HG02885 (cell line): ENCODE results near the gene LRMDA.
"Not testable (repeated sequence)": the region's sequence is repeated elsewhere in the genome, so short reads cannot be mapped to it uniquely, and the experiment has no call there.

Source experiments
- ATAC-seq: cut with Tn5 transposase; IDR thresholded peaks from one replicate; pipeline ENCODE4 v1.9.1; 2021; ENCODE audit warnings: mild to moderate bottlenecking; ENCODE audit not compliant: unreplicated experiment, poor library complexity

The LRMDA gene

GRCh38 chr10:76114581-76115001 lies 683.2 kb downstream of the LRMDA start:
- ATAC-seq, result no peak

GRCh38 chr10:76115131-76115470 lies 683.7 kb downstream of the LRMDA start:
- ATAC-seq, result no peak

- no peak for ATAC-seq
These were observed 684.2 kb downstream of the LRMDA start for GRCh38 chr10:76115471-76116155.

DNA sequence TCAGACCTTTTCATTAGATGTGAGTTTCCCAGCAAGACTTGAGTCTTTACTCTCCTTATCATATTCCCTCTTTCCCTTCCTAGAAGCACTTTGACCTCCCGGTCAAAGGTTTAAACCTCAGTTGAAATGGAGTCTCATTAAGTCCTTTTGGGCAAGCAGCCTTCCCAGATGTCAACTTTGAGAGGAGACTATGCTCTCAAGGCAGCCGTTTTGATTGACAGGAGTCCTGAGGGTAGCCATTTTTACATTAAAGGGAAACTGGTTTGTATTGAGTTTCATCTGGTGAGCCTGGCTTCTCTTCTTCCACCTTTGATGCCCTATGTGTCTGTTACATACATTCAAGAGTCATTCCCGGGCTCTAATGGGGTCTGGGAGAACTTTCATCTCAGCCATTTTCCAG lies 685.1 kb downstream of the LRMDA start:
- no peak for ATAC-seq

GRCh38 chr10:76117949-76118348 lies 686.5 kb downstream of the LRMDA start:
- no peak for ATAC-seq

- ATAC-seq, result no peak
These were observed 687.6 kb downstream of the LRMDA start for GRCh38 chr10:76119036-76119435.

GRCh38 chr10:76119515-76119914 lies 688.1 kb downstream of the LRMDA start:
- no peak for ATAC-seq

- ATAC-seq, result no peak
These were observed 690.6 kb downstream of the LRMDA start for GRCh38 chr10:76122056-76122455.

DNA sequence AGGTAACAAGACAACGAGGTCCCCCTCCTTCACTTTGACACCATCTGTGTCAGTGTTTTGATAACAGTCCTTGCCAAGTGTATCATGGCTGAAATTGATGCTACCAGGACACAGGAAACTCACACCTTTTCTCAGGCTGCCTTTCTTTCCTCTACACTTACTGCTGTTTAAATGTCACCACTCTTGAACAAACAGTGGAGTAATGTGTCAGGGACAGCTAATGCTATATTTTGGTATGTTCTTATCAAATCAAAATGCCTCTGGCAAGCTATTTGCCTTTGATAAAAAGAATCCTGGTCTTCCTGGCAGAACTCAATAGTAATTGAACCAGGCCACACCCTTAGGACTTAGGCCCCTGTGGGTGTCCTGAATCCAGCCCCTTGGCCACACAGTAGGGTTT lies 692.9 kb downstream of the LRMDA start:
- ATAC-seq, result no peak

GRCh38 chr10:76125900-76126299 lies 694.5 kb downstream of the LRMDA start:
- no peak for ATAC-seq

DNA sequence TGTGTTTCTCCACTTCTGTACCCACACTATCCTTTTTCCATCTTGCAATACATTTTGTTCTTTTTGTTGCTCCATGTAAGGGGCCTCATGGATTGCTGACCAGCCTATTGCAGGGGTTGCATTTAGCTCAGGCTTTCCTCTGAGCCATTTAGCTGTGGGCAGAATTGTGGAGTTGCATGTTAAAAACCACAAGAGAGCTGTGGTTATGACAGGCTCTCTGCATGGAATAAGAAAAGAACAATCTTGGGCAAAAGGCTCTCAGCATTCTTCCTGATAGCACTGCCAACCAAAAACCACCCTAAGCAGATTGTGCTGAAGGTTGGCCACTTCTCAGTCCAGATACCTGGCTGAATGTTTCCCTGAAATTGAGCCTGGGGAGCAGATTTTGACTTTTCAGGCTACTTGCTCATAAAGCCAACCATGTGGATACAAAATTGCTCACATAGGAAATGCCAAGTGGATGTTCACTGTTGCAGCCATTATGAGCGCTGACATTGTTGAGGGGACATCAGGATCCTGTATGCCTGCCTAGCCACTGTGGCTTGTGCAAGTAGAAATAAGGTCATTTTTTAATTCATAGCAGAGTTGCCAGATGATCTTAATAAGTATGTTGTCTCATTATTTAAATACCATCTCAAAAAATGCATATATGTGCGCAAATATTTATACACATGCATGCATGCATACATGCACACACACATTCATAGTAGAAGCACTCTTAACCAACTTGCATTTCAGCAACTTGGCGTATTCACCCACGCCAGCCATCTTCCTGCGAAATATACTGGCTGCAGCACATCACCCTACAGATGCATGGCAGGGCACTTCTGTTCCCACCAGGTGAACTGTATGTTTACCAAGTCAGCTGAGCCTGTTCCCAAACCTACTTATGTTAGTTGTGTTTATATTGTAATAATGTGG lies 695.4 kb downstream of the LRMDA start:
- no peak for ATAC-seq

- ATAC-seq, result no peak
These were observed 696.7 kb downstream of the LRMDA start for GRCh38 chr10:76127984-76128589.

DNA sequence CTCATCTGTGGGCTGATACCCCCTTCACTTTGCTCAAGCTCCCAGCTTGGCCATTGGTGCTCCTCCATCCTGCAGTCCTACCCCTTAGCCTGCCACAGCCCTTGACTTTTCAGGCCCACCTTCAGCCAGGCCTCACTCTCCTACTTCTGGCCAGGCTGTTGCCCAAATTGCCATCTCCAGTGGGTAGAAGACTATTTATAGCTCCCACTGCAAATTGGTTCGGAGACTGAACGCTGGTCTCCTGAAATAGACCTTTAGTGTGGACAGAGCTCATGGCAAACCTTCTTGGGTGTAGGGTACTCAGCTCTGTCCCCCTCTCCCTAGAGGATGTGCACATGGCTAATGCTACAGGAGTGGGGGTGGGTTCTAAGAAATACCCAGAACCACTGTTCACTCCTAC lies 697.8 kb downstream of the LRMDA start:
- no peak for ATAC-seq

DNA sequence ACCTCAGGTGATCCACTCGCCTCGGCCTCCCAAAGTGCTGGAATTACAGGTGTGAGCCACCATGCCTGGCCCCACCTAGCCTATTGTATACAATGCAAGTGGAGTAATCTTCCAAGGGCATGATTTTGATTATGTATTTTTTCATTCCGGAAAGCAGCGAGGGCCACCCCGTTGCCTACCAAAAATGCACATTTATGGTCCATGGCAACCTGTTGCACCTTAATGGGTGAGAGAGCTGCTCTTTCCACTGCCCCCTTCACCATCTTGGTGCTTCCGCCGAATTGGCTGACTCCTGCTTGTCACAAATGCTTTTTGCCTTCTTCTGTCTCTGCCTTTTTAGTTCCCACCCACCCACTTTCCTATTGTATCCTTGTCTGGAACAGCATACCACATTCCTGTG lies 699.5 kb downstream of the LRMDA start:
- no peak for ATAC-seq

- ATAC-seq, result no peak
These were observed 702.3 kb downstream of the LRMDA start for GRCh38 chr10:76133597-76134255.

DNA sequence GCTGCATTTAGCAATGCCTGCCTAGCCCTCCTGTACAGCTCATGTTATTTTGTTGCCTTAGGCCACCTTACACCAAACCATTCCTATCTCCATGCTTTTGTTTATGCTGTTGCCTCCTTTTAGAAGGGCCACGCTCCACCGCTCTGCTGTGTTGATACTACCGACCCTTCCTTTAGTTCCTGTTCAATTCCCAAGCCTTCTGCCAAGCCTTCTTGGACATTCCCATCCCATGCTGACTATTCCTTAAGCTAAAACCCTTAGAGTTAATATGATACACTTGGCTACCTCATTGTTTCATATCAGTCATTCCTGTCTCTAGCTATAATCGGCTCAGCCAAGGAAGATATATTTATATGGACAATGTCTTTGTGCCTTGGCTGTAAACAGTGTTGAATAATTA lies 705.5 kb downstream of the LRMDA start:
- no peak for ATAC-seq

DNA sequence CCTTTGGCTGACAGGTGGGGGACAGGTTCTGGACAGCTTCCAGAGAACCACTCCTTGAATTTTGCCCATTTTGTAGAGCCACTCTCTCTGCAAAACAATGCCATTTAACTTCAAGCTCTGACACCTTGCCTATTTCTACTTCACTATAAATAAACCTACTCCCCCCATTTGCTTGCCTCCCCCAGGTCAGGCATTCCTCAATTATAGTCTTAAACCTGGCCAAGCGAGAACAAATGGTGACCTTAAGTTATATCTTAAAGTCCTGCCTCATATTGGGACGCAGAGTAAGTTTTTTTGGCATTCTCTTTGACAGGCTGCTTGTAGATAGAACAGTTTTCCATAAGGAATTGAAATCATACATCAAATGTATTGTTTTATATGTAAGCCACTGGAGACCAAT lies 706.9 kb downstream of the LRMDA start:
- no peak for ATAC-seq

GRCh38 chr10:76138906-76139305 lies 707.5 kb downstream of the LRMDA start:
- ATAC-seq, result no peak

DNA sequence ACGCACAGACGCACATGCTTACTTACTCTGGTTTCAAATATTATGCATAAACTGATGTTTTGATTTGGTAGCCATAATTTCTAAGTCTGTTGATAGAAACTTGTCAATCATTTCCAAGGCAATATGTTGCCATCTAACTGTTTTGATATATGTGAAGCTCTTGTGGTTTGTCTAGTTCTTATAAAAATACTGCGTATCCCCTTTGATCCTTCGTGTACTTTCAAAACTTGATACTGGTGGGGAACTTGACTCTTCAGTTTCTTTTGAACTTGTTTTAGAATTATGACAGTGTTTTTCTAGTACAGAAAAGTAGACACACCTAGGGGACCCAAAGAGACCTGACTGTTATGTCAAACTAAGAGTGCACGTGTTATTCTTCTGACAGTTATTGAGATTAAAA lies 708.0 kb downstream of the LRMDA start:
- ATAC-seq, result no peak

GRCh38 chr10:76141376-76141775 lies 710.0 kb downstream of the LRMDA start:
- ATAC-seq, result no peak

DNA sequence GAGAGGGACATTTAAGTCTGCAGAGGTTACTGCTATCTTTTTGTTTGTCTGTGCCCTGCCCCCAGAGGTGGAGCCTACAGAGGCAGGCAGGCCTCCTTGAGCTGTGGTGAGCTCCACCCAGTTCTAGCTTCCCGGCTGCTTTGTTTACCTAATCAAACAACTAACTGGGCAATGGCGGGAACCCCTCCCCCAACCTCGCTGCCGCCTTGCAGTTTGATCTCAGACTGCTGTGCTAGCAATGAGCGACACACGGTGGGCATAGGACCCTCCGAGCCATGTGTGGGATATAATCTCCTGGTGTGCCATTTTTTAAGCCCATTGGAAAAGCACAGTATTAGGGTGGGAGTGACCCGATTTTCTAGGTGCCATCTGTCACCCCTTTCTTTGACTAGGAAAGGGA lies 716.8 kb downstream of the LRMDA start:
- not testable (repeated sequence) for ATAC-seq
